Stimulated activated CD4-positive, alpha-beta T cell treated with anti-CD3 and anti-CD28 coated beads, TNF-alpha, amount 100 ng/mL, for 1 hour (primary cell): ENCODE data around the gene TMEM154.
"Not testable (repeated sequence)": the region's sequence is repeated elsewhere in the genome, so short reads cannot be mapped to it uniquely, and the experiment has no call there.

Experiments used
- DNase-seq, 3 donors: peaks; one replicate each; pipeline ENCODE4 v3.0.0-alpha.2; 2020; ENCODE audit warnings: low read depth in 3 of 3, low spot score in 1 of 3

The TMEM154 gene

GRCh38 chr4:152667781-152668180 is 12.0 kb downstream of the TMEM154 start:
- DNase-seq: no peak

GRCh38 chr4:152666946-152667345 is 12.9 kb downstream of the TMEM154 start:
- DNase-seq: no peak

- no peak for DNase-seq
Observed at GRCh38 chr4:152665691-152666395, 14.0 kb downstream of the TMEM154 start.

- DNase-seq: not testable (repeated sequence)
Observed at GRCh38 chr4:152664067-152664378, 15.8 kb downstream of the TMEM154 start.

- DNase-seq: no peak
Observed at GRCh38 chr4:152663203-152664066, 16.4 kb downstream of the TMEM154 start.

GRCh38 chr4:152661649-152662048 is 18.1 kb downstream of the TMEM154 start:
- DNase-seq: no peak

GRCh38 chr4:152660526-152660925 is 19.3 kb downstream of the TMEM154 start:
- DNase-seq: no peak

- DNase-seq: no peak
Observed at GRCh38 chr4:152659806-152660205, 20.0 kb downstream of the TMEM154 start.

GRCh38 chr4:152657657-152658056 is 22.1 kb downstream of the TMEM154 start:
- no peak for DNase-seq

GRCh38 chr4:152655272-152656129 is 24.3 kb downstream of the TMEM154 start:
- DNase-seq: no peak

GRCh38 chr4:152652102-152652501 is 27.7 kb downstream of the TMEM154 start:
- no peak for DNase-seq

GRCh38 chr4:152651473-152652060 is 28.2 kb downstream of the TMEM154 start:
- DNase-seq: no peak

GRCh38 chr4:152646221-152646620 is 33.6 kb downstream of the TMEM154 start:
- no peak for DNase-seq

- no peak for DNase-seq
Observed at GRCh38 chr4:152644130-152644529, 35.7 kb downstream of the TMEM154 start.

GRCh38 chr4:152643153-152644035 is 36.4 kb downstream of the TMEM154 start:
- no peak for DNase-seq

- DNase-seq: no peak
Observed at GRCh38 chr4:152640058-152640921, 39.5 kb downstream of the TMEM154 start.

- no peak for DNase-seq
Observed at GRCh38 chr4:152635851-152636250, 43.9 kb downstream of the TMEM154 start.

GRCh38 chr4:152634110-152634760 is 45.6 kb downstream of the TMEM154 start:
- no peak for DNase-seq

GRCh38 chr4:152633118-152633517 is 46.7 kb downstream of the TMEM154 start:
- DNase-seq: no peak
